DOHH2 (cell line): ENCODE measurements around the gene ZNF521.

ENCODE experiments used
- H3F3A ChIP-seq: fragments of 200-600 bp; sonication (generic), shearing (Covaris generic); 2 replicates; pipeline ENCODE4 v1.6.0; 2016; ENCODE audit warnings: antibody characterized with exemption, mild to moderate bottlenecking; ENCODE audit not compliant: control insufficient read depth, insufficient read depth
- H3K27ac ChIP-seq: fragments of 200-600 bp; sonication (generic); 2 replicates; pipeline ENCODE4 v1.5.1; 2014; ENCODE audit warnings: low read depth, mild to moderate bottlenecking, low read length, moderate library complexity
- H3K27me3 ChIP-seq: fragments of 200-600 bp; sonication (generic); 2 replicates; pipeline ENCODE4 v1.6.1; 2014; ENCODE audit warnings: mild to moderate bottlenecking, low read length, mixed read lengths; ENCODE audit not compliant: control insufficient read depth
- H3K36me3 ChIP-seq: fragments of 200-600 bp; sonication (generic); 2 replicates; pipeline ENCODE4 v1.6.1; 2014; ENCODE audit warnings: mild to moderate bottlenecking, low read length, moderate library complexity, mixed read lengths; ENCODE audit not compliant: control insufficient read depth
- H3K4me1 ChIP-seq: fragments of 200-600 bp; sonication (generic); 2 replicates; pipeline ENCODE4 v1.6.1; 2014; ENCODE audit warnings: mild to moderate bottlenecking, low read length, mixed read lengths; ENCODE audit not compliant: control insufficient read depth
- H3K4me2 ChIP-seq: fragments of 200-600 bp; sonication (generic); 2 replicates; pipeline ENCODE4 v1.6.0; 2014; ENCODE audit warnings: mild to moderate bottlenecking, low read length, moderate library complexity
- H3K4me3 ChIP-seq: fragments of 200-600 bp; sonication (generic); 2 replicates; pipeline ENCODE4 v1.5.1; 2014; ENCODE audit warnings: mild to moderate bottlenecking, low read length, mixed read lengths
- H3K79me2 ChIP-seq: fragments of 200-600 bp; sonication (generic); 2 replicates; pipeline ENCODE4 v1.6.1; 2014; ENCODE audit warnings: mild to moderate bottlenecking, low read length, mixed read lengths; ENCODE audit not compliant: control insufficient read depth
- H3K9me2 ChIP-seq: fragments of 200-600 bp; sonication (generic); replicated peaks from 2 replicates; pipeline ENCODE4 v1.6.1; 2014; ENCODE audit warnings: mild to moderate bottlenecking, low read length, mixed read lengths; ENCODE audit not compliant: control insufficient read depth
- H3K9me3 ChIP-seq: fragments of 200-600 bp; sonication (generic); 2 replicates; pipeline ENCODE4 v1.6.1; 2014; ENCODE audit warnings: antibody characterized with exemption, low read length, mixed read lengths; ENCODE audit not compliant: control insufficient read depth, insufficient read depth
- H4K20me1 ChIP-seq: fragments of 200-600 bp; sonication (generic); 2 replicates; pipeline ENCODE4 v1.6.0; 2014; ENCODE audit warnings: low read depth, mild to moderate bottlenecking, antibody characterized with exemption, low read length, moderate library complexity; ENCODE audit not compliant: control insufficient read depth, insufficient read depth
- CTCF ChIP-seq: fragments of 200-600 bp; sonication (generic); IDR thresholded peaks from one replicate; pipeline ENCODE4 v1.5.1; 2014; ENCODE audit warnings: antibody characterized with exemption, mild to moderate bottlenecking, low read depth, low read length; ENCODE audit not compliant: poor library complexity, severe bottlenecking
- EZH2phosphoT487 ChIP-seq: fragments of 200-600 bp; sonication (generic); IDR thresholded peaks from 2 replicates; pipeline ENCODE4 v1.6.1; 2017; ENCODE audit warnings: borderline replicate concordance, mild to moderate bottlenecking, antibody characterized with exemption, low read length, moderate library complexity, mixed read lengths

ZNF521 gene

GRCh38 chr18:25281556-25281955, 70.4 kb downstream of the ZNF521 start:
- Histone ChIP-seq H3K4me2 (no peak overlapping the region), H3K4me1 (no peaks in the 10 kb centered on the region)

DNA sequence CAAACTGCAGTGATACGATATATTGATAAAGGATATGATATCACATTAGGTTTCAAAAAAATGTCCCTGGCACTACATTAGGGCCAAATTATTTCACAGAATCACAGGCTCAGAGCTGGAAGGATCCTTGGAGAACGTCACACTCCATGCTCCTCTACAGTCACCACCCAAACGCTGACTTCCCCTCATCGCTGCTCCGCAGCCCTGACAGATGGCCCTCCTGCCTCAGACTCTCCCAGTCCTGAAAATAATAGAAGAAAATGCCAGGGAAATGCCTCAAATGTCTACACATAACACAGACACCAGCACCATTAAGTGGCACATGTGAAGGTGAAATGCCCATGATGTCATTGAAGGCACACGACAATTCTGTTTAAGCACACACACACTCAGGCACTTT, 72.0 kb downstream of the ZNF521 start:
- H3K9me2 ChIP-seq, result no peaks in the 10 kb centered on the region
- no peak for TF ChIP-seq CTCF
- TF ChIP-seq EZH2phosphoT487, result no peak
- H3K27ac ChIP-seq, result no peak overlapping the region
- H3F3A ChIP-seq, result no peaks in the 10 kb centered on the region
- H3K27me3 ChIP-seq, result no peaks in the 10 kb centered on the region
- H3K79me2 ChIP-seq, result no peaks in the 10 kb centered on the region
- no peaks in the 10 kb centered on the region for H3K9me3 ChIP-seq
- H3K4me2 ChIP-seq, result no peak overlapping the region
- H4K20me1 ChIP-seq, result no peaks in the 10 kb centered on the region
- H3K36me3 ChIP-seq, result no peaks in the 10 kb centered on the region
- no peak overlapping the region for H3K4me3 ChIP-seq
- no peaks in the 10 kb centered on the region for H3K4me1 ChIP-seq

More at GRCh38 chr18:25281556-25281955, 70.4 kb downstream of the ZNF521 start:
- Histone ChIP-seq H3K36me3 (no peaks in the 10 kb centered on the region), H3K9me2 (no peaks in the 10 kb centered on the region), H4K20me1 (no peaks in the 10 kb centered on the region), H3K27me3 (no peaks in the 10 kb centered on the region), H3K79me2 (no peaks in the 10 kb centered on the region), H3K27ac (no peak overlapping the region), H3F3A (no peaks in the 10 kb centered on the region), H3K4me3 (no peak overlapping the region), H3K9me3 (no peaks in the 10 kb centered on the region)
- TF ChIP-seq CTCF, result no peak
- TF ChIP-seq EZH2phosphoT487, result no peak

DNA sequence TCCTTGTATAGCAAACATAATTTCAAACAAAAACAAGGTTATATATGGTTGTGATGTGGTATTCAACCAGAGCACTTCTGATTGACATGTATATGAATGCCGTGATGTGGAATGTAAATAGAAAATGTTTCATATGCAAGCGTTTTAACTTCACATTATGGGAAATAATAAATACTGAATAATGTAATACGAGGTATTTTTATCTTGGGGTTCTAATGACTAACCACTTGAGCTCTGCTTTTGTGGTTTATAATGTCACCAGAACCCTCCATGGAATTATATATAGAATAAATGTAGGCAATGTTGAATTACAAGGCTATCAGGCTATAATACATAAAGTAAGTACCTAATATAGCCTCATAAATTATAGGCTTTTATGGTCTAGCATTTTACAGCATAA, 72.4 kb downstream of the ZNF521 start:
- Histone ChIP-seq H3K9me3 (no peaks in the 10 kb centered on the region), H3K4me1 (no peaks in the 10 kb centered on the region), H3K27me3 (no peaks in the 10 kb centered on the region), H3K79me2 (no peaks in the 10 kb centered on the region), H4K20me1 (no peaks in the 10 kb centered on the region), H3K27ac (no peak overlapping the region), H3K36me3 (no peaks in the 10 kb centered on the region), H3K4me2 (no peak overlapping the region), H3K9me2 (no peaks in the 10 kb centered on the region), H3K4me3 (no peak overlapping the region), H3F3A (no peaks in the 10 kb centered on the region)
- TF ChIP-seq CTCF, result no peak
- TF ChIP-seq EZH2phosphoT487, result no peak

DNA sequence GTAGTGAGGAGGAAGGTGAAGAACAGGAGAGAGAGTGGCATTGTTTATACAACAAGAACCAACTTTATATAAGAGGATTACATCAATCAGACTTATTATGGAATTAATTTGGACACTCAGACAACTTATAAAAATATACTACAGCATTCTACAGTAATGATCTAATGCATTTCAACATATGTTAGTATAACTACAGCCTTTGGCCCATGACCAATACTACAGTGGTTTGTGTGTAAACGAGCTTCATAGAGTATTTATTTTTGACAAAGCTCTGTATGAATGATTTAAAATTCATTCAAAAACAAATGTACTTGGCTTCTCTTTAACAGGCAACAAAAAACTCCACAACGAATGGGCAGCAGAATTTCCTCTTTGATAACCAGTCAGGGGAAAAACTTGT, 72.8 kb downstream of the ZNF521 start:
- TF ChIP-seq CTCF (no peak), EZH2phosphoT487 (no peak)
- no peaks in the 10 kb centered on the region for H3K4me1 ChIP-seq
- no peak overlapping the region for H3K4me2 ChIP-seq
- H3K9me2 ChIP-seq, result no peaks in the 10 kb centered on the region
- no peaks in the 10 kb centered on the region for H4K20me1 ChIP-seq
- H3K27ac ChIP-seq, result no peak overlapping the region
- H3K79me2 ChIP-seq, result no peaks in the 10 kb centered on the region
- H3F3A ChIP-seq, result no peaks in the 10 kb centered on the region
- H3K4me3 ChIP-seq, result no peak overlapping the region
- no peaks in the 10 kb centered on the region for H3K27me3 ChIP-seq
- no peaks in the 10 kb centered on the region for H3K9me3 ChIP-seq
- no peaks in the 10 kb centered on the region for H3K36me3 ChIP-seq
